Femur (tissue), 1 donor: ENCODE measurements around the gene STON1.
A peak's percentile ranks its signal among the peaks of the same experiment; 100 is the strongest.
"Not testable (repeated sequence)": the region's sequence is repeated elsewhere in the genome, so short reads cannot be mapped to it uniquely, and the experiment has no call there.

Source experiments
- DNase-seq: peaks from one replicate; pipeline ENCODE4 v3.0.0-alpha.2; 2017

Gene STON1

GRCh38 chr2:48574353-48575287 lies 44.7 kb downstream of the STON1 start:
- DNase-seq, result no peak

- no peak for DNase-seq
Observed at GRCh38 chr2:48578313-48578712, 48.4 kb downstream of the STON1 start.

GRCh38 chr2:48583961-48584360 lies 54.0 kb downstream of the STON1 start:
- no peak for DNase-seq

GRCh38 chr2:48584551-48584950 lies 54.6 kb downstream of the STON1 start:
- no peak for DNase-seq

GRCh38 chr2:48586433-48586832 lies 56.5 kb downstream of the STON1 start:
- DNase-seq, result no peak

DNA sequence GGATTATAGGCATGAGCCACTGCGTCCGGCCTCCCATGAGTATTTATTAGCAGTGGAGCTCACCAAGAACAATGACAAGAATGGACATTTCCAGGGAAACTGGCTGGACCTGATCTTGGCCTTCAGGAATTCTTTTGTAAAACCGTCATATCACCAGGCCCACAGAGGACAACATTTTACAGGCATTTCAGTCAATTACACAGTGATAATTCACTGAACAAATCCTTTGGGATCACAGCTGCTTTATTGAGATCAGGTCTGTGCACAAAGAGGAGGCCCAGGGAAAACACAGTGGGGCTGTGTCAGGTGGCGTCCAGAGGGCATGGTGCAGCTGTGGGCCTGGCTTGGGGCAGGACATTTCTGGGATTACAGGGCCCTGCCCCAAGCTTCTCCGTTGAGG lies 57.6 kb downstream of the STON1 start:
- peak; percentile 28 for DNase-seq

- no peak for DNase-seq
Observed at GRCh38 chr2:48587961-48588360, 58.0 kb downstream of the STON1 start.

GRCh38 chr2:48588745-48589144 lies 58.8 kb downstream of the STON1 start:
- no peak for DNase-seq

DNA sequence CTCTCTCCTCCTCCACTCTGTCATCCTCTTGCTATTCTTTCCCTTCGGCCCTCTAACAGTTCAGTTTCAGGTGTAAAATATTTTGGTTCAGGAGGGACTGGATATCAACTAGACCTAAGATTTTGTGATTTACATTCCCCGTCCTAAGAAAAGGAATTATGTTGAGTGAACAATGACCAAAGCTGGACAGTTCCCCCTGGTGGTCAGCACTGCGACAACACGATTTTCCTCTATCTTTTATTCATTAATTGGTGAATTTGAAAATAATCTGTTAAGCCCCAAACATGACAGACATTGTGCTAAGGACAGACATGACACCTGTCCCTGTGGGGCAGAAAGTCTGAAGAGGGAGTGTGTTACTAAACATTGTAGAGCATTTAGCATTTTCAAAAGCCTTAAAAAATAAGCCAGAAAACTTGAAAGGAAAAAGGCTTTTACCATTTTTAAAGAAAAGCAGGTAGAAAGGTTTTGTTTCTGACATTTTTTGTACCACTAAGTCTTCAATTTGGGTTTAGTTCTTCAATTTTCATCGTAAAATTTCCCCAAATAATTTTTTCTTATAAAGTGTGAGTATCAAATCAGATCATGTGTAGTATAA lies 59.3 kb downstream of the STON1 start:
- peak; percentile 48 for DNase-seq

- DNase-seq, result no peak
Observed at GRCh38 chr2:48590017-48590416, 60.1 kb downstream of the STON1 start.

GRCh38 chr2:48592067-48592466 lies 62.1 kb downstream of the STON1 start:
- DNase-seq, result no peak

- not testable (repeated sequence) for DNase-seq
Observed at GRCh38 chr2:48596751-48597150, 66.8 kb downstream of the STON1 start.

- DNase-seq, result no peak
Observed at GRCh38 chr2:48597492-48597891, 67.5 kb downstream of the STON1 start.

GRCh38 chr2:48600204-48600813 lies 70.4 kb downstream of the STON1 start:
- no peak for DNase-seq

- DNase-seq, result no peak
Observed at GRCh38 chr2:48600917-48601316, 71.0 kb downstream of the STON1 start.

DNA sequence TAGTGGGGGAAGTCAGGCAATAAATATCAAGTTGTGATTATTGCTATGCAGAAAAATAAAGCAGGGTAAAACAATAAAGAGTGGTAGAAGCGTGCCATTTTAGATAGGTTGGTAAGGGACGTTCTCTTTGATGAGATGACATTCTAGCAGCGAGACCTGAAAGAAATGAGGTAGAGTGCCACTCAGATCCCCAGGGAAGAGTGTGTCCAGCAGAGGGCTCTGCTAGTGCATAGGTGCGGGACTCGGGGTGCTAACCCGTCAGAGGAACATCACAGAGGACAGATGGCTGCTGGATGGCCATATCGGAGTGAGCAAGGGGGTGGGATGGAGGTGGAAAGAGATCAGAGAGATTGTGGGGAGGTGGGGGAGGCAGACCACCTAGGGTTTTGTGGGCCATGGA lies 71.4 kb downstream of the STON1 start:
- no peak for DNase-seq

DNA sequence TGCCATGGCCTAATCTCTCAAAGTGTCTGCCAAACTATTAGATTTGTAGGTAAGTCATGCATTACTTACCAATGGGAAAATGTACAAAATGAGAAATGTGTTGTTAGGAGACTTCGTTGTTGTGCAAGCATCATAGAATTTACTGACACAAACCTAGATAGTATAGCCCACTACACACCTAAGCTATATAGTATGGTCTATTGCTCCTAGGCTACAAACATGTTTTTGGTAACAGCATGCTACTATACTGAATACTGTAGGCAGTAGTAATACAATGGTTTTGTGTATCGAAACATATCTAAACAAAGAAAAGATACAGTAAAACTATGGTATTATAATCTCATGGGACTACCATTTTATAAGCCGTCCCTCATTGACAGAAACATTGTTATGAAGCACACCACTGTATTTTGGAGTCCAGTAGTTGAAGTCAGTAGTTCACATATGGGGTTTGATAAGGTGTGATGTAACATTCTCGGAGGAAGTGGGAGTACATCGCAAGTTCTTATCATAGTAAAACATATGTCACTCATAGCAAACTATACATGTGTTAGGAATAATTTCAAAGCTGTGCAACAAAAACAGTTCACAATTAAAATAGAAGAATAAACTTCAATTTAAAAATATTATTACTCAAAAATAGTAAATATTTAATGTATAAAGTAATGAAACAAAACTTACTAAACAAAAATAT lies 75.7 kb downstream of the STON1 start:
- no peak for DNase-seq

DNA sequence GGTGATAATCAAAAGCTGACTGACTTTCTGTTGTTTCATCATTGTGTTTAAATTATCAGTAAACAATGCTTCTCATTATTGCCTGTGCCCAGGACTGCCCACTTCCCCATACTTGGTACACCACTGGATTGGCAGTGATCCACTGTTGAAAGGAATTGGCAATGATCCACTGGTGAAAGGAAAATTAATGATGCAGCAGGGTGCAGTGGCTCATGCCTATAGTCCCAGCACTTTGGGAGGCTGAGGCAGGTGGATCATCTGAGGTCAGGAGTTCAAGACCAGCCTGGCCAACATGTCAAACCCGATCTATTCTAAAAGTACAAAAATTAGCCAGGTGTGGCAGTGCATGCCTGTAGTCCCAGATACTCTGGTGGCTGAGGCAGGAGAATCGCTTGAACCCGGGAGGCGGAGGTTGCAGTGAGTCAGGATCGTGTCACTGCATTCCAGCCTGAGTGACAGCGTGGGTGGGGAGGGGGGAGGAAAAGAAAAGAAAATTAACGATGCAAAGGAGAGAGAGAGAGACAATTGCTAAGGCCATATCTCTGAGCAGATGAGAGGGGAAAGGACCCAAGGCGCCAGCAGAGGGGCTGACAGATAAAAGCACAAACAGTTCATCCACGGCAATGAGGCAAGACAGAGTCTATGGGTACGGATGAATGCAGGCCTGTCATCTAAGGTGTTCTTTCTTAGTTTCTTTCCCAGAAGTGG lies 77.5 kb downstream of the STON1 start:
- no peak for DNase-seq

- no peak for DNase-seq
Observed at GRCh38 chr2:48613211-48613610, 83.3 kb downstream of the STON1 start.

GRCh38 chr2:48614581-48614980 lies 84.6 kb downstream of the STON1 start:
- DNase-seq, result not testable (repeated sequence)

- no peak for DNase-seq
Observed at GRCh38 chr2:48617618-48618017, 87.7 kb downstream of the STON1 start, which contains the start of gene GTF2A1L. Gene GTF2A1L, plus strand, starts transcription at chr2:48617856. Its CDS starts 19 bp downstream, at chr2:48617875.

DNA sequence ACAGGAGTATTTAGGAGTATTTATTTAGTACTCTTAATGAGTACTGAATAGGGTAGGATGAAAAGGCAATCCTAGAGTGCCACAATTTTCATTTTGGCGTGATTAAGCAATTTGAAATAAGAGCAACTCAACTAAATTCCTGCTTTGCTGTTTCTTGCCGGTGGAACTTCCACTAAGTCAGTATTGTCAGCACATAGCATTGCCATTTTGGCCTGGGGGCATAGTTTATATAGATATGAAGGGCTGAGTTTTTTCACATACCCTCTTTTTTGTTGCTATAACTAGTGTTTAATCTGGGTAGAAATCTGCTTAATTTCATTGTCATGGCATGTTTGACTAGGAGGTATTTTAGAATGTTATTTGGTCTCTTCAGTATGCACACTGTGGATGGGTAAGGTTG lies 89.6 kb downstream of the STON1 start:
- no peak for DNase-seq

- DNase-seq, result no peak
Observed at GRCh38 chr2:48620604-48621003, 90.7 kb downstream of the STON1 start.
